ENCODE results near the gene BICC1. TPM values are rescaled to one million over a fixed set of nuclear protein-coding genes. Genes with fewer than 3 reads are reported as not detected.

BICC1 gene
- total and polyA plus RNA-seq, 2 of the 4 experiments (the other 2 are of a cell fraction) = 5.7 to 42.5 TPM

DNA sequence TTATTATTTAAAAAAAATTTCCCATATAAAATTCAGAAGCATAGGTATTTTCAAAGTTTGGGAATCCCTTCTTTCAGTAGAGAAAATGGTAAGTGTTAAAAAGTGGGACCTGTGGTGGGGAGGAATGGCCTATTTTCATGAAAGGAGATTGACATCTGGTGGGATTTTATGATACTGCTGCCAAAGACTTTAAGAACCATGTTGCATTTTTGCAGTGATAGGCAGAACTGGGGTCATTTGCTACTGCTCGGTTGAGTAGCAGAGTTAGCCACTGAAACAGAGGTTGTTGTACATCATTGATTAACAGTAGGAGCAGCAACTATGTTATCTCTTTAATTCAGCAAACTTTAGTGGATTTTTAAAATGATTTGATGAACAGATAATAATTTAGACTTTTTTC, 4.4 kb downstream of the BICC1 start:
- Histone ChIP-seq H3K79me1 (ENCODE audit: low read depth in 1 of 2, low read length in 2 of 2) (peaks cover 13 to 43% of the 10 kb centered on the region in 2 experiments), H3K4me2 (ENCODE audit: low read depth, low read length) (no peak overlapping the region), H4K91ac (ENCODE audit: insufficient read depth, low read depth, low read length) (no peak overlapping the region), H4K5ac (ENCODE audit: low read depth, low read length) (no peak overlapping the region), H3K9me1 (ENCODE audit: insufficient read depth, low read length) (peaks cover 4% of the 10 kb centered on the region; the same call in 1 of the 2 replicates), H3K4me1 (ENCODE audit: control insufficient read depth, insufficient read depth, low read length) (peaks cover 7% of the 10 kb centered on the region), H4K20me1 (ENCODE audit: insufficient read depth, low read length) (peaks cover 19% of the 10 kb centered on the region; the same call in 1 of the 2 replicates), H3K36me3 (ENCODE audit: control insufficient read depth, insufficient read depth, low read length) (no peaks in the 10 kb centered on the region), H3K4me3 (ENCODE audit: insufficient read depth, low read depth, low read length) (no peak overlapping the region), H3K9ac (ENCODE audit: low read depth, low read length) (no peak overlapping the region), H3K27me3 (ENCODE audit: control insufficient read depth, insufficient read depth, low read length) (no peaks in the 10 kb centered on the region), H2AK5ac (ENCODE audit: low read depth, low read length) (no peak overlapping the region), H3K56ac (ENCODE audit: extremely low read depth, insufficient read depth, low read length) (no peak overlapping the region), H2BK20ac (ENCODE audit: low read depth, low read length) (no peak overlapping the region), H3K18ac (ENCODE audit: low read depth, low read length) (no peak overlapping the region), H2AK9ac (replicated peaks; ENCODE audit: low read depth, low read length, poor library complexity) (no peak overlapping the region), H3K23ac (ENCODE audit: low read depth, low read length) (no peak overlapping the region), H4K8ac (ENCODE audit: low read depth in 2 of 2, low read length in 2 of 2) (no peak overlapping the region), H2BK15ac (ENCODE audit: low read depth, low read length) (no peak overlapping the region), H3K27ac (ENCODE audit: insufficient read depth, low read length) (no peak overlapping the region), H2BK120ac (ENCODE audit: low read depth, low read length) (no peak overlapping the region), H3K4ac (ENCODE audit: low read depth, low read length) (no peak overlapping the region), H3K9me3 (ENCODE audit: control insufficient read depth, insufficient read depth, low read length) (no peaks in the 10 kb centered on the region), H2BK5ac (ENCODE audit: low read depth, low read length, poor library complexity, severe bottlenecking) (no peak overlapping the region), H3K14ac (replicated peaks; ENCODE audit: low read depth, low read length) (no peak overlapping the region), H2AFZ (replicated peaks; ENCODE audit: low read length, poor library complexity) (no peak overlapping the region)
- TF ChIP-seq BHLHE40 (IDR thresholded peaks at IDR 0.05; ENCODE audit: low read depth, low read length) (no peak), SMC3 (IDR thresholded peaks at IDR 0.05; ENCODE audit: low read depth, low read length) (no peak), FOS (IDR thresholded peaks at IDR 0.05; ENCODE audit: low read depth, low read length) (no peak), MAFK (IDR thresholded peaks at IDR 0.05; ENCODE audit: low read depth, low read length) (no peak), RAD21 (IDR thresholded peaks at IDR 0.05; ENCODE audit: low read length) (no peak), MXI1 (IDR thresholded peaks at IDR 0.05; ENCODE audit: borderline replicate concordance, low read depth, low read length) (no peak), MAZ (IDR thresholded peaks at IDR 0.05; ENCODE audit: borderline replicate concordance, low read depth, low read length) (no peak), NFE2L2 (IDR thresholded peaks at IDR 0.05; ENCODE audit: low read depth, low read length) (no peak), CHD1 (IDR thresholded peaks at IDR 0.05; ENCODE audit: low read depth, low read length) (no peak), RCOR1 (IDR thresholded peaks at IDR 0.05; ENCODE audit: insufficient replicate concordance, low read length) (no peak), RFX5 (IDR thresholded peaks at IDR 0.05; ENCODE audit: low read depth, low read length) (no peak)
- TF ChIP-seq, protein P1, sequence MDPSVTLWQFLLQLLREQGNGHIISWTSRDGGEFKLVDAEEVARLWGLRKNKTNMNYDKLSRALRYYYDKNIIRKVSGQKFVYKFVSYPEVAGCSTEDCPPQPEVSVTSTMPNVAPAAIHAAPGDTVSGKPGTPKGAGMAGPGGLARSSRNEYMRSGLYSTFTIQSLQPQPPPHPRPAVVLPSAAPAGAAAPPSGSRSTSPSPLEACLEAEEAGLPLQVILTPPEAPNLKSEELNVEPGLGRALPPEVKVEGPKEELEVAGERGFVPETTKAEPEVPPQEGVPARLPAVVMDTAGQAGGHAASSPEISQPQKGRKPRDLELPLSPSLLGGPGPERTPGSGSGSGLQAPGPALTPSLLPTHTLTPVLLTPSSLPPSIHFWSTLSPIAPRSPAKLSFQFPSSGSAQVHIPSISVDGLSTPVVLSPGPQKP (IDR thresholded peaks at IDR 0.05; ENCODE audit: borderline replicate concordance, low read depth, low read length) = no peak
- TF ChIP-seq, protein P2, sequence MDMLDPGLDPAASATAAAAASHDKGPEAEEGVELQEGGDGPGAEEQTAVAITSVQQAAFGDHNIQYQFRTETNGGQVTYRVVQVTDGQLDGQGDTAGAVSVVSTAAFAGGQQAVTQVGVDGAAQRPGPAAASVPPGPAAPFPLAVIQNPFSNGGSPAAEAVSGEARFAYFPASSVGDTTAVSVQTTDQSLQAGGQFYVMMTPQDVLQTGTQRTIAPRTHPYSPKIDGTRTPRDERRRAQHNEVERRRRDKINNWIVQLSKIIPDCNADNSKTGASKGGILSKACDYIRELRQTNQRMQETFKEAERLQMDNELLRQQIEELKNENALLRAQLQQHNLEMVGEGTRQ (IDR thresholded peaks at IDR 0.05; ENCODE audit: low read depth, low read length) = no peak
- dilution Hi-C loops (cut with HindIII; ENCODE audit: low sequenced_read_pairs, unreplicated experiment) = no loop called here
- in situ Hi-C loops (cut with MboI; ENCODE audit: low sequenced_read_pairs) = no loop called here
- ChIA-PET CTCF (interaction anchor here (1.3 kb wide), 1 partner anchor 124 kb away, joined by 3 read pairs; no protein-coding TSS in a partner anchor), POLR2A (ENCODE audit: unreplicated experiment) (interaction anchor here (1.4 kb wide), 1 partner anchor 79 kb away, joined by 3 read pairs; no protein-coding TSS in a partner anchor)
- ATAC-seq (ENCODE audit: low read depth) = no peak
- no TSS peak for BruUV-seq (replicated peaks)
- no peak for DNase-seq
- intact Hi-C loops (cut with micrococcal nuclease) = no loop called here
- WGBS, 2 experiments (ENCODE audit: extremely low coverage in 2 of 2, insufficient read length in 1 of 2) = no CpG with 5 or more reads among the region's 1 CpG

Data from IMR-90 (cell line).